ENCODE measurements around the gene CFAP73. TPM values are rescaled to one million over a fixed set of nuclear protein-coding genes. Genes with fewer than 3 reads are reported as not detected.

Gene CFAP73
- total RNA-seq, 1 experiment from 2014 or later = 0.34 TPM

GRCh38 chr12:113191227-113191626, 41.7 kb downstream of the CFAP73 start:
- no peak for TF ChIP-seq CTCF (IDR thresholded peaks at IDR 0.05 in 2 of 3, conservative IDR thresholded peaks at IDR 0.05 in 1 of 3; ENCODE audit: borderline replicate concordance in 1 of 3, insufficient read depth in 1 of 3, low read depth in 2 of 3, low read length in 2 of 3)
- TF ChIP-seq REST (IDR thresholded peaks at IDR 0.05; ENCODE audit: low read depth) = no peak
- TF ChIP-seq MAX (IDR thresholded peaks at IDR 0.05) = no peak
- no peak for TF ChIP-seq EGR1 (IDR thresholded peaks at IDR 0.05; ENCODE audit: low read depth)
- TF ChIP-seq ZBTB33 (IDR thresholded peaks at IDR 0.05; ENCODE audit: extremely low read depth, insufficient replicate concordance, low read length) = no peak
- TF ChIP-seq SRF (IDR thresholded peaks at IDR 0.05; ENCODE audit: low read depth) = no peak
- TF ChIP-seq JUND (IDR thresholded peaks at IDR 0.05) = no peak
- TF ChIP-seq ZNF274 (IDR thresholded peaks at IDR 0.05; ENCODE audit: low read depth, low read length) = no peak
- no peak for TF ChIP-seq RAD21 (IDR thresholded peaks at IDR 0.05; ENCODE audit: low read depth)
- TF ChIP-seq SP1 (IDR thresholded peaks at IDR 0.05; ENCODE audit: low read depth) = no peak
- TF ChIP-seq SIN3A (IDR thresholded peaks at IDR 0.05; ENCODE audit: low read depth) = no peak
- no peak for TF ChIP-seq CBX3 (IDR thresholded peaks at IDR 0.05; ENCODE audit: low read depth)
- no TSS peak for BruUV-seq (replicated peaks)
- ChIA-PET RAD21 (ENCODE audit: low non-redundant PET in 1 of 2, low total read pairs in 2 of 2, uncharacterized antibody in 2 of 2, unreplicated experiment in 2 of 2) (no interaction called here), POLR2A (interaction anchor here (1.8 kb wide), 1 partner anchor 31 kb away, joined by 5 read pairs; the partner anchor contains the start of gene TPCN1), CTCF (no interaction called here)
- H3K9me3 ChIP-seq (ENCODE audit: control insufficient read depth in 1 of 2, insufficient read depth in 1 of 2, low read depth in 1 of 2, low read length in 2 of 2) = no peaks in the 10 kb centered on the region
- H3K4me2 ChIP-seq (ENCODE audit: low read length) = peak overlapping the region; percentile 27; the same call in 1 of the 2 replicates
- ATAC-seq = no peak
- H3K36me3 ChIP-seq (ENCODE audit: control insufficient read depth in 1 of 2, insufficient read depth in 2 of 2, low read length in 2 of 2) = peaks cover 6 to 24% of the 10 kb centered on the region in 2 experiments; a peak in 2 of 4 replicates
- no peak overlapping the region for H2AFZ ChIP-seq (ENCODE audit: low read depth, low read length, poor library complexity, severe bottlenecking)
- H3K27ac ChIP-seq (ENCODE audit: low read depth, low read length) = peak overlapping the region; percentile 86; the same call in 1 of the 2 replicates
- intact Hi-C loops (cut with micrococcal nuclease) = loop anchor here (10.0 kb wide), 1 partner anchor 144 kb away; the partner anchor contains the start of gene SLC8B1
- peaks cover 44 to 63% of the 10 kb centered on the region in 2 experiments for H3K4me1 ChIP-seq (ENCODE audit: control insufficient read depth in 1 of 2, insufficient read depth in 2 of 2, low read length in 2 of 2)
- H3K4me3 ChIP-seq (replicated peaks in 1 of 2; ENCODE audit: low read depth in 1 of 2, low read length in 2 of 2) = no peak overlapping the region
- H3K27me3 ChIP-seq (ENCODE audit: insufficient read depth, low read length) = no peaks in the 10 kb centered on the region
- no peaks in the 10 kb centered on the region for H3K9me2 ChIP-seq (ENCODE audit: insufficient read depth)
- H3K9ac ChIP-seq (ENCODE audit: low read length) = peak overlapping the region; percentile 27; the same call in 1 of the 2 replicates
- H4K20me1 ChIP-seq (ENCODE audit: insufficient read depth) = no peaks in the 10 kb centered on the region
- H3K79me2 ChIP-seq (ENCODE audit: insufficient read depth, low read length) = peaks cover 19% of the 10 kb centered on the region
- no peak for DNase-seq (ENCODE audit: low read depth, low spot score)

Data from HCT116 (cell line).